Neural cell (in vitro differentiated cells): ENCODE data around the gene KSR2. TPM values are rescaled to one million over a fixed set of nuclear protein-coding genes. Genes with fewer than 3 reads are reported as not detected.

Experiments used
- H2AFZ ChIP-seq: fragments of 200-600, 300-800 bp; sonication (generic), shearing (Covaris generic); 2 replicates; pipeline ENCODE4 v1.6.0; 2014; ENCODE audit warnings: low read depth, mild to moderate bottlenecking, antibody characterized with exemption, low read length, moderate library complexity
- H3F3A ChIP-seq: fragments of 200-600 bp; shearing (Covaris generic); 2 replicates; pipeline ENCODE4 v1.6.1; 2016; ENCODE audit warnings: mild to moderate bottlenecking, moderate library complexity, mixed read lengths, antibody characterized with exemption, low read length; ENCODE audit not compliant: insufficient read depth, poor library complexity, severe bottlenecking
- H3K27ac ChIP-seq: fragments of 200-600, 300-800 bp; sonication (generic), shearing (Covaris generic); 2 replicates; pipeline ENCODE4 v1.5.1; 2014; ENCODE audit warnings: mild to moderate bottlenecking, low read length, moderate library complexity
- H3K27me3 ChIP-seq: fragments of 300-800, 200-600 bp; sonication (generic), shearing (Covaris generic); 2 replicates; pipeline ENCODE4 v1.6.0; 2014; ENCODE audit warnings: mild to moderate bottlenecking, low read depth, low read length, moderate library complexity; ENCODE audit not compliant: insufficient read depth
- H3K36me3 ChIP-seq: fragments of 300-800, 200-600 bp; sonication (generic), shearing (Covaris generic); 2 replicates; pipeline ENCODE4 v1.5.1; 2014; ENCODE audit warnings: mild to moderate bottlenecking, antibody characterized with exemption, low read length, moderate library complexity; ENCODE audit not compliant: insufficient read depth
- H3K4me2 ChIP-seq: fragments of 300-800, 200-600 bp; sonication (generic), shearing (Covaris generic); 2 replicates; pipeline ENCODE4 v1.6.0; 2014; ENCODE audit warnings: mild to moderate bottlenecking, low read length
- H3K4me3 ChIP-seq: fragments of 300-800, 200-600 bp; sonication (generic), shearing (Covaris generic); 2 replicates; pipeline ENCODE4 v1.5.1; 2014; ENCODE audit warnings: mild to moderate bottlenecking, low read length, moderate library complexity
- H3K79me2 ChIP-seq: fragments of 200-600 bp; shearing (Covaris generic); replicated peaks from 2 replicates; pipeline ENCODE4 v1.6.0; 2014; ENCODE audit warnings: mild to moderate bottlenecking, low read length, moderate library complexity; ENCODE audit not compliant: insufficient read depth
- H3K9ac ChIP-seq: fragments of 300-800, 200-600 bp; sonication (generic), shearing (Covaris generic); 2 replicates; pipeline ENCODE4 v1.6.1; 2016; ENCODE audit warnings: mild to moderate bottlenecking, low read length, mixed read lengths
- H3K9me2 ChIP-seq: fragments of 200-600 bp; shearing (Covaris generic); 2 replicates; pipeline ENCODE4 v1.6.1; 2016; ENCODE audit warnings: mild to moderate bottlenecking, low read length, mixed read lengths; ENCODE audit not compliant: insufficient read depth
- H3K9me3 ChIP-seq: fragments of 200-600, 300-800 bp; sonication (generic), shearing (Covaris generic); 2 replicates; pipeline ENCODE4 v1.6.1; 2016; ENCODE audit warnings: mild to moderate bottlenecking, mixed run types, low read length, moderate library complexity, mixed read lengths
- H4K20me1 ChIP-seq: fragments of 200-600 bp; shearing (Covaris generic); 2 replicates; pipeline ENCODE4 v1.6.1; 2016; ENCODE audit warnings: mild to moderate bottlenecking, mixed run types; ENCODE audit not compliant: insufficient read depth
- CTCF ChIP-seq: fragments of 450-650 bp; IDR thresholded peaks from 2 replicates; pipeline ENCODE4 v1.5.1; 2014; ENCODE audit warnings: antibody characterized with exemption, mild to moderate bottlenecking, moderate library complexity; ENCODE audit not compliant: poor library complexity, severe bottlenecking
- EP300 ChIP-seq: fragments of 450-650 bp; conservative IDR thresholded peaks from 2 replicates; pipeline ENCODE4 v1.6.1; 2014; ENCODE audit warnings: antibody characterized with exemption, mild to moderate bottlenecking, moderate library complexity; ENCODE audit not compliant: poor library complexity, severe bottlenecking
- EZH2 ChIP-seq: fragments of 200-600, 300-800 bp; shearing (Covaris generic), sonication (generic); IDR thresholded peaks from 2 replicates; pipeline ENCODE4 v1.6.1; 2014; ENCODE audit warnings: antibody characterized with exemption, low read length, borderline replicate concordance, mild to moderate bottlenecking; ENCODE audit not compliant: insufficient read depth, poor library complexity, severe bottlenecking
- MXI1 ChIP-seq: fragments of 450-650 bp; conservative IDR thresholded peaks from 2 replicates; pipeline ENCODE4 v1.6.1; 2014; ENCODE audit warnings: antibody characterized with exemption, mild to moderate bottlenecking; ENCODE audit not compliant: poor library complexity, severe bottlenecking
- POLR2AphosphoS5 ChIP-seq: IDR thresholded peaks from 2 replicates; pipeline ENCODE4 v1.6.1; 2012
- RAD21 ChIP-seq: fragments of 450-650 bp; conservative IDR thresholded peaks from 2 replicates; pipeline ENCODE4 v1.6.1; 2014; ENCODE audit warnings: antibody characterized with exemption, mild to moderate bottlenecking, moderate library complexity
- REST ChIP-seq: IDR thresholded peaks from 2 replicates; pipeline ENCODE4 v1.6.1; 2012; ENCODE audit warnings: borderline replicate concordance
- SMC3 ChIP-seq: fragments of 450-650 bp; conservative IDR thresholded peaks from 2 replicates; pipeline ENCODE4 v1.6.1; 2014; ENCODE audit warnings: antibody characterized with exemption, mild to moderate bottlenecking, moderate library complexity; ENCODE audit not compliant: poor library complexity
- TAF1 ChIP-seq: IDR thresholded peaks from 2 replicates; pipeline ENCODE4 v1.6.1; 2012; ENCODE audit warnings: low read depth
- polyA plus RNA-seq: library from polyadenylated mRNA; depleted of rRNA; stranded (reverse); fragments of >200 nt; gene quantifications from 2 replicates; pipeline ENCODE4 v1.2.3, GENCODE V29; 2014

Gene KSR2
- polyA plus RNA-seq, 1 donor from 2014 or later = 3.0 TPM

GRCh38 chr12:117699575-117699974 lies 269.2 kb downstream of the KSR2 start:
- Histone ChIP-seq H3K9me2 (no peaks in the 10 kb centered on the region), H3K36me3 (no peaks in the 10 kb centered on the region), H3K79me2 (no peaks in the 10 kb centered on the region), H3K4me2 (no peak overlapping the region), H3K9me3 (no peaks in the 10 kb centered on the region), H4K20me1 (no peaks in the 10 kb centered on the region), H3K27me3 (no peaks in the 10 kb centered on the region), H3F3A (no peaks in the 10 kb centered on the region), H3K9ac (no peak overlapping the region), H3K27ac (no peak overlapping the region), H2AFZ (no peak overlapping the region), H3K4me3 (no peak overlapping the region)
- no peak for TF ChIP-seq RAD21
- TF ChIP-seq EP300 = no peak
- no peak for TF ChIP-seq POLR2AphosphoS5
- TF ChIP-seq TAF1 = no peak
- no peak for TF ChIP-seq SMC3
- no peak for TF ChIP-seq REST
- TF ChIP-seq EZH2 = no peak
- no peak for TF ChIP-seq CTCF
- no peak for TF ChIP-seq MXI1

- Histone ChIP-seq H3K27ac (no peak overlapping the region), H2AFZ (no peak overlapping the region), H3K79me2 (no peaks in the 10 kb centered on the region), H3K4me3 (no peak overlapping the region), H3K36me3 (no peaks in the 10 kb centered on the region), H3K4me2 (no peak overlapping the region), H3F3A (no peaks in the 10 kb centered on the region), H3K9me2 (no peaks in the 10 kb centered on the region), H3K27me3 (no peaks in the 10 kb centered on the region), H3K9ac (no peak overlapping the region), H3K9me3 (no peaks in the 10 kb centered on the region), H4K20me1 (no peaks in the 10 kb centered on the region)
- TF ChIP-seq POLR2AphosphoS5 (no peak), RAD21 (no peak), TAF1 (no peak), EP300 (no peak), REST (no peak), SMC3 (no peak), MXI1 (no peak), CTCF (no peak)
Measured at GRCh38 chr12:117699118-117699517, 269.7 kb downstream of the KSR2 start.
